Esophagus muscularis mucosa (tissue), 4 donors: ENCODE data around the gene OBP2A. TPM values are rescaled to one million over a fixed set of nuclear protein-coding genes. Genes with fewer than 3 reads are reported as not detected.

ENCODE experiments used
- DNase-seq: peaks from one replicate; pipeline ENCODE4 v3.0.0-alpha.2; 2017; ENCODE audit errors: extremely low spot score
- H3K27ac ChIP-seq, 4 donors: fragments of 200-600 bp; sonication (generic); replicated peaks in 1 of 4; 1 replicate in 3 of 4; 2 replicates in 1 of 4; pipeline ENCODE4 v1.5.1; 2016 to 2019; ENCODE audit warnings: mild to moderate bottlenecking in 1 of 4
- H3K27me3 ChIP-seq, 4 donors: fragments of 200-600 bp; sonication (generic); one replicate each; pipeline versions ENCODE4 v1.5.1 to v1.6.0; 2016 to 2019
- H3K36me3 ChIP-seq, 4 donors: fragments of 200-600 bp; sonication (generic); one replicate each; pipeline ENCODE4 v1.5.1; 2016 to 2019
- H3K4me1 ChIP-seq, 4 donors: fragments of 200-600 bp; sonication (generic); one replicate each; pipeline ENCODE4 v1.5.1; 2016 to 2019
- H3K4me3 ChIP-seq, 4 donors: fragments of 200-600 bp; sonication (generic); 1 replicate in 2 of 4; 2 replicates in 2 of 4; pipeline ENCODE4 v1.5.1; 2016 to 2019; ENCODE audit warnings: mild to moderate bottlenecking in 4 of 4, moderate library complexity in 1 of 4
- H3K9me3 ChIP-seq, 4 donors: fragments of 200-600 bp; sonication (generic); 1 replicate in 3 of 4; 2 replicates in 1 of 4; pipeline ENCODE4 v1.5.1; 2016 to 2019
- EP300 ChIP-seq: sonication (generic); formaldehyde crosslinking; IDR thresholded peaks from one replicate; pipeline ENCODE4 v1.6.1; 2017; ENCODE audit warnings: antibody characterized with exemption
- POLR2A ChIP-seq: fragments of 450-650 bp; IDR thresholded peaks from one replicate; pipeline ENCODE4 v1.6.1; 2017; ENCODE audit warnings: antibody characterized with exemption, moderate library complexity, mild to moderate bottlenecking, low read depth
- POLR2AphosphoS5 ChIP-seq, 2 donors: sonication (generic); formaldehyde crosslinking; IDR thresholded peaks; one replicate each; pipeline ENCODE4 v1.6.1; 2017; ENCODE audit warnings: antibody characterized with exemption in 2 of 2
- WGBS: methylation state at CpG from one replicate; pipeline ENCODE4 v1.1.5; 2018; 5-methylcytosine and 5-hydroxymethylcytosine counted together
- intact Hi-C: fragments of 100-400 bp; cut with DNase I; formaldehyde crosslinking; loops from one replicate; pipeline ENCODE4 v1.15.1; 2023
- total RNA-seq, 4 donors: library from RNA; depleted of rRNA; stranded (reverse); fragments of >200 nt; gene quantifications; one replicate each; pipeline versions ENCODE4 v1.1.0 to v1.2.1, GENCODE V29; 2016
- TF ChIP-seq, protein P1 (sequence below), 3 experiments: fragments of 200-600 bp in 2 of 3; fragments of 450-650 bp in 1 of 3; sonication (generic) in 2 of 3; IDR thresholded peaks; one replicate each; pipeline ENCODE4 v1.5.1; 2017 to 2019; ENCODE audit warnings: antibody characterized with exemption in 3 of 3, mild to moderate bottlenecking in 2 of 3, moderate library complexity in 1 of 3

Gene OBP2A
- total RNA-seq, 4 donors from 2014 or later = not detected

DNA sequence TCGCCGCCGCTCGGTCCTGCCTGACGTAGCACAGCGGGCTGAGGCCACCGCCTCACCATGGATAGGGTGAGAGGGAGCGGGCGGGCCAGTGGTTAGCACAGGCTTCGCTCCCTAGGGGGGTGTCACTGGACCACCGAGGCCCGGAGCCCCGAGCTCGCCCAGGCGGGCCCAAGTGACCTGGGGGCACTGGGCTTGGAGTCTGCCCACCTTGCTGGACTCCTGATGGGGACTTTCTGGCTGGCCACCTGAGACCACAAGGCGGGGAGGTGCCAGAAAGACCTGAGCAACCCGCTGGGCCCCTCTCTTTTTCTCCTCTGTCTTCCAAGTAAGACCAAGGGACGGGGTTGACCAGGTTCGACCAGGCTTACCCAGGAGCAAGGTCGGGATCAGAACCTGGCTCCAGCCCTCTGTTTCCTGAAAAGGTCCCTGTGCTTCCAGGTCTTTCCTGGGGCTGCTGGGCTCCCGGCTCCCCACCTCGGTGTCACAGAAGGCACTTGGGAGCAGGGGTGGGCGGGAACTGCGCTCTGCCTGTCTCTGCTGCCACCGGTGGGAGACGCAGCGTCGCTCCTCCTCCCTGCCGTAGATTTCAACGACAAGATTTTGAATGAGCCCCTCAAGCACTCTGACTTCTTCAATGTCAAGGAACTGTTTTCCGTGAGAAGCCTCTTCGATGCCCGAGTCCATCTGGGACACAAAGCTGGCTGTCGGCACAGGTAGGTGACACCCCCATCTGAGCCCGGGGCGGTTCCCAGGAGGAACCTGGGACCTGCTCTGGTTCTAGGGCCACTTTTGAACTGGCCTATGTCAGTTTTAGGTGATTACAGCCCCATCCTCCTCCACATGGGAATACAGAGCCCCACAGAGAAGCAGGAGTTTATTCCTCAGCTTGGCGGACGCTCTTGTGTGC lies 44.4 kb upstream of the OBP2A start:
- intact Hi-C loops = no loop called here
- Histone ChIP-seq H3K36me3 (peaks cover 9 to 43% (median 36%) of the 10 kb centered on the region in 4 donors), H3K4me1 (peaks cover 22 to 48% (median 37%) of the 10 kb centered on the region in 4 donors), H3K4me3 (peak overlapping the region; percentile 85 to 100 (median 95)), H3K9me3 (no peaks in the 10 kb centered on the region), H3K27ac (peak overlapping the region; percentile 78 to 85 (median 84)), H3K27me3 (no peaks in the 10 kb centered on the region)
- DNase-seq = no peak
- TF ChIP-seq, protein P1, sequence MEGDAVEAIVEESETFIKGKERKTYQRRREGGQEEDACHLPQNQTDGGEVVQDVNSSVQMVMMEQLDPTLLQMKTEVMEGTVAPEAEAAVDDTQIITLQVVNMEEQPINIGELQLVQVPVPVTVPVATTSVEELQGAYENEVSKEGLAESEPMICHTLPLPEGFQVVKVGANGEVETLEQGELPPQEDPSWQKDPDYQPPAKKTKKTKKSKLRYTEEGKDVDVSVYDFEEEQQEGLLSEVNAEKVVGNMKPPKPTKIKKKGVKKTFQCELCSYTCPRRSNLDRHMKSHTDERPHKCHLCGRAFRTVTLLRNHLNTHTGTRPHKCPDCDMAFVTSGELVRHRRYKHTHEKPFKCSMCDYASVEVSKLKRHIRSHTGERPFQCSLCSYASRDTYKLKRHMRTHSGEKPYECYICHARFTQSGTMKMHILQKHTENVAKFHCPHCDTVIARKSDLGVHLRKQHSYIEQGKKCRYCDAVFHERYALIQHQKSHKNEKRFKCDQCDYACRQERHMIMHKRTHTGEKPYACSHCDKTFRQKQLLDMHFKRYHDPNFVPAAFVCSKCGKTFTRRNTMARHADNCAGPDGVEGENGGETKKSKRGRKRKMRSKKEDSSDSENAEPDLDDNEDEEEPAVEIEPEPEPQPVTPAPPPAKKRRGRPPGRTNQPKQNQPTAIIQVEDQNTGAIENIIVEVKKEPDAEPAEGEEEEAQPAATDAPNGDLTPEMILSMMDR (IDR thresholded peaks at IDR 0.05) = no peak
- TF ChIP-seq POLR2AphosphoS5 (IDR thresholded peaks at IDR 0.05) = no peak
- no peak for TF ChIP-seq POLR2A
- no peak for TF ChIP-seq EP300
- 58% methylated on average over 20 of the region's 38 CpGs for WGBS

DNA sequence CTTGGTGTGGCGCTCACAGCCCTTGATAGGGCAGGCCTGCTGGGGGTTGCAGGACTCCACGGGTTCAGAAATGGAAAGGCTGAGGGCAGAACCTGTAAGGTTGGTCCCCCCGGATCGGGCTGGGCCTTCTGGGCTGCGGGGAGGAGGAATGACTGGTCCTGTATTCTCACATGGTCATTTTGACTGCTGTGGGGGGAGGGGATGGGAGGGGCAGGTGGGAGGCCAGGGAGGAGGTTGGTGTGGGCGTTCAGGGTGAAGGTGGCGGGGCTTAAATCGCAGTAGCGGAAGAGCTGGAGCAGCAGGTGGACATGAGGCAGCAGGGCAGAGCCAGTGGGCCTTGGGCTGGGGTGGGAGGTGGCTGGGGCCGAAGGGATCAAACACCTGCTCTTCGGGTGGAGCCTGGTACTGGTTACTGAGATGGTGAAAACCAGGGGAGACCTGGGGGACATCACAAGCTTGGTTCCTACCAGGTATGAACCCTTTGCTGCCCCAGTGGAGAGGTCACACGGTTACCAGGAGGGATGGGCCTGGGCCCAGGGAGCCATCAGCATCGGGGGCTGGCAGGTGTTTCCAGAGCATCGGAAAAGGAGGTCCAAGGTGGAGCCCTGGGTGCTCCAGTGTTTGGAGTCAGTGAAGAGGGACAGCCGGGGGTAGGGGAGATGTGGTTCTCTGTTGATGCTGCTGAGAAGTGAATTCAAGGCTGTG lies 43.6 kb upstream of the OBP2A start:
- Histone ChIP-seq H3K27me3 (no peaks in the 10 kb centered on the region), H3K4me1 (peaks cover 22 to 48% (median 37%) of the 10 kb centered on the region in 4 donors), H3K36me3 (peaks cover 9 to 43% (median 36%) of the 10 kb centered on the region in 4 donors), H3K4me3 (peak overlapping the region in 3 of 4 donors; percentile 4 to 97 (median 85)), H3K9me3 (no peaks in the 10 kb centered on the region), H3K27ac (no peak overlapping the region)
- intact Hi-C loops = no loop called here
- WGBS = 92% methylated on average over 14 of the region's 15 CpGs
- DNase-seq = no peak
- no peak for TF ChIP-seq POLR2A

DNA sequence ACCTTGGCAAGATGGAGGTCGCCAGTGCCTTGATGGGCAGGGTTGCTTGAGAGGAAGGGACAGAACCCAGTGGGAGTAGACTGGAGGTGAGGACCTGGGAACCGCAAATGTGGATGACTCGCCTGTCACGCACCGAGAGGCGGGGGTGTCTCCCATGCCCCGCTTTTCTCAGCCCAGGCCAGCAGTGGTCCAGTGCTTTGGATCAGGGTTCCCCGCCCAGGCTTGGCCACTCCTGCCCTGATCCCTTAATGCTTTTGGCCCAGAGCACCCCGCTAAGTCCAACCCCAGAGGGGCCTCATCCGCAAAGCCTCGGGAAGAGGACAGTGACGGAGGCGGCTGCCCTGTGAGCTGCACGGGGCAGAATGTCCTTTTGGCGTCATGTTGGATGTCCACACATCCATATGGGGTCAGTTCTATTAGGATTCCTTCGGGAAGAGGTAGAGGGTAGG lies 43.0 kb upstream of the OBP2A start:
- peaks cover 9 to 43% (median 36%) of the 10 kb centered on the region in 4 donors for H3K36me3 ChIP-seq
- H3K4me1 ChIP-seq = peaks cover 22 to 48% (median 37%) of the 10 kb centered on the region in 4 donors
- intact Hi-C loops = no loop called here
- DNase-seq = no peak
- no peaks in the 10 kb centered on the region for H3K27me3 ChIP-seq
- H3K9me3 ChIP-seq = no peaks in the 10 kb centered on the region
- TF ChIP-seq, protein P1 (IDR thresholded peaks at IDR 0.05) = no peak
- TF ChIP-seq POLR2A (no peak), POLR2AphosphoS5 (IDR thresholded peaks at IDR 0.05) (no peak), EP300 (no peak)
- no peak overlapping the region for H3K27ac ChIP-seq
- H3K4me3 ChIP-seq = no peak overlapping the region
- WGBS = 94% methylated on average over 16 of the region's 16 CpGs

DNA sequence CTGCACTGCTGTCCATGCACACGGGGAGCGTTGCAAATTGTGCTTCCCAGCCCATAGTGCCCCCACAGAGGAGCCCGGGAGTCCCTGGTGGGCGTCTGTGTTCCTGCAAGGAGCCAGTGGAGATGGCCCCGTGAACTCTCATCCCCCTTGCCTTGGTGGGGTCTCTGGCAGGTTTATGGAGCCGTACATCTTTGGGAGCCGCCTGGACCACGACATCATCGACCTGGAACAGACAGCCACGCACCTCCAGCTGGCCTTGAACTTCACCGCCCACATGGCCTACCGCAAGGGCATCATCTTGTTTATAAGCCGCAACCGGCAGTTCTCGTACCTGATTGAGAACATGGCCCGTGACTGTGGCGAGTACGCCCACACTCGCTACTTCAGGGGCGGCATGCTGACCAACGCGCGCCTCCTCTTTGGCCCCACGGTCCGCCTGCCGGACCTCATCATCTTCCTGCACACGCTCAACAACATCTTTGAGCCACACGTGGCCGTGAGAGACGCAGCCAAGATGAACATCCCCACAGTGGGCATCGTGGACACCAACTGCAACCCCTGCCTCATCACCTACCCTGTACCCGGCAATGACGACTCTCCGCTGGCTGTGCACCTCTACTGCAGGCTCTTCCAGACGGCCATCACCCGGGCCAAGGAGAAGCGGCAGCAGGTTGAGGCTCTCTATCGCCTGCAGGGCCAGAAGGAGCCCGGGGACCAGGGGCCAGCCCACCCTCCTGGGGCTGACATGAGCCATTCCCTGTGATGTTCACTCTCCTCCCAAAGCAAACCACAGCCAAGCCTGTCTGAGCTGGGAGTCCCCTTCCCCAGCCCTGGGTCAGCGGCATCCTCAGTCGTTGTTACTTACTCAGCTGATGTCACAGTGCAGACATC lies 42.3 kb upstream of the OBP2A start:
- 90% methylated on average over 35 of the region's 41 CpGs for WGBS
- TF ChIP-seq EP300 (no peak), POLR2A (no peak)
- H3K9me3 ChIP-seq = peaks cover 0 to 5% (median 0%) of the 10 kb centered on the region in 4 donors
- H3K36me3 ChIP-seq = peaks cover 9 to 43% (median 36%) of the 10 kb centered on the region in 4 donors
- peaks cover 22 to 48% (median 37%) of the 10 kb centered on the region in 4 donors for H3K4me1 ChIP-seq
- intact Hi-C loops = no loop called here
- H3K27me3 ChIP-seq = no peaks in the 10 kb centered on the region
- H3K27ac ChIP-seq = no peak overlapping the region
- DNase-seq = no peak
- no peak overlapping the region for H3K4me3 ChIP-seq
